Neural crest cell (in vitro differentiated cells): Measurements from ENCODE around the gene TOM1. TPM values are rescaled to one million over a fixed set of nuclear protein-coding genes. Genes with fewer than 3 reads are reported as not detected.

Experiments
- DNase-seq: peaks from one replicate; pipeline ENCODE4 v3.0.0; 2021; ENCODE audit warnings: low read depth, mixed read lengths, low spot score
- H3K27ac Mint-ChIP-seq: one replicate; pipeline ENCODE4 v1.8.0; 2021; ENCODE audit warnings: mild to moderate bottlenecking, mixed read lengths; ENCODE audit not compliant: unreplicated experiment
- H3K27me3 Mint-ChIP-seq: 2 replicates; pipeline ENCODE4 v1.8.0; 2021; ENCODE audit warnings: low read depth, mild to moderate bottlenecking, mixed read lengths
- H3K36me3 Mint-ChIP-seq: 2 replicates; pipeline ENCODE4 v1.8.0; 2021; ENCODE audit warnings: low read depth, mild to moderate bottlenecking, mixed read lengths
- H3K4me1 Mint-ChIP-seq: 2 replicates; pipeline ENCODE4 v1.8.0; 2021; ENCODE audit warnings: mixed read lengths
- H3K4me3 Mint-ChIP-seq: one replicate; pipeline ENCODE4 v1.8.0; 2021; ENCODE audit warnings: mild to moderate bottlenecking, mixed read lengths
- H3K9me3 Mint-ChIP-seq: 2 replicates; pipeline ENCODE4 v1.8.0; 2021; ENCODE audit warnings: mixed read lengths
- CTCF ChIP-seq: fragments of 200-600 bp; sonication (generic); conservative IDR thresholded peaks from 2 replicates; pipeline ENCODE4 v1.5.0; 2021; ENCODE audit warnings: antibody characterized with exemption, mild to moderate bottlenecking
- total RNA-seq: library from RNA; stranded (reverse); gene quantifications from 2 replicates; pipeline ENCODE4 v1.2.1, GENCODE V29; 2021

The TOM1 gene
- total RNA-seq, 1 donor from 2014 or later, result 24.7 TPM

- peaks cover 2% of the 10 kb centered on the region for H3K4me1 Mint-ChIP-seq
- no peaks in the 10 kb centered on the region for H3K9me3 Mint-ChIP-seq
- no peak overlapping the region for H3K27ac Mint-ChIP-seq
- no peak for TF ChIP-seq CTCF
- no peaks in the 10 kb centered on the region for H3K36me3 Mint-ChIP-seq
- peaks cover 4% of the 10 kb centered on the region for H3K27me3 Mint-ChIP-seq
- DNase-seq, result no peak
- H3K4me3 Mint-ChIP-seq, result no peak overlapping the region
Measured at GRCh38 chr22:35386670-35387288, 87.1 kb downstream of the TOM1 start.

GRCh38 chr22:35390933-35391332, 91.2 kb downstream of the TOM1 start:
- Mint-ChIP-seq H3K4me1 (peaks cover 8% of the 10 kb centered on the region), H3K27me3 (no peaks in the 10 kb centered on the region), H3K9me3 (no peaks in the 10 kb centered on the region), H3K36me3 (no peaks in the 10 kb centered on the region), H3K27ac (no peak overlapping the region), H3K4me3 (no peak overlapping the region)
- no peak for DNase-seq
- TF ChIP-seq CTCF, result no peak

GRCh38 chr22:35392357-35392756, 92.7 kb downstream of the TOM1 start:
- DNase-seq, result no peak
- Mint-ChIP-seq H3K4me1 (peaks cover 17% of the 10 kb centered on the region), H3K27me3 (no peaks in the 10 kb centered on the region), H3K9me3 (no peaks in the 10 kb centered on the region), H3K36me3 (no peaks in the 10 kb centered on the region), H3K4me3 (no peak overlapping the region), H3K27ac (no peak overlapping the region)
- no peak for TF ChIP-seq CTCF

- H3K27ac Mint-ChIP-seq, result peak overlapping the region; percentile 55
- no peaks in the 10 kb centered on the region for H3K9me3 Mint-ChIP-seq
- peaks cover 20% of the 10 kb centered on the region for H3K4me1 Mint-ChIP-seq
- no peak overlapping the region for H3K4me3 Mint-ChIP-seq
- no peak for TF ChIP-seq CTCF
- no peak for DNase-seq
- H3K36me3 Mint-ChIP-seq, result no peaks in the 10 kb centered on the region
- no peaks in the 10 kb centered on the region for H3K27me3 Mint-ChIP-seq
Measured at GRCh38 chr22:35393116-35394010, 93.7 kb downstream of the TOM1 start.

- no peaks in the 10 kb centered on the region for H3K36me3 Mint-ChIP-seq
- H3K9me3 Mint-ChIP-seq, result no peaks in the 10 kb centered on the region
- no peak for DNase-seq
- H3K27ac Mint-ChIP-seq, result no peak overlapping the region
- H3K27me3 Mint-ChIP-seq, result no peaks in the 10 kb centered on the region
- TF ChIP-seq CTCF, result no peak
- H3K4me1 Mint-ChIP-seq, result peaks cover 20% of the 10 kb centered on the region
- H3K4me3 Mint-ChIP-seq, result no peak overlapping the region
Measured at GRCh38 chr22:35394011-35394312, 94.3 kb downstream of the TOM1 start.
